H1 (cell line): ENCODE results near the gene ZBTB37. TPM values are rescaled to one million over a fixed set of nuclear protein-coding genes. Genes with fewer than 3 reads are reported as not detected.

Experiments
- ZNF274 ChIP-seq: IDR thresholded peaks from 2 replicates; pipeline ENCODE4 v1.7.0; 2012; ENCODE audit warnings: low read length, borderline replicate concordance; ENCODE audit errors: extremely low read depth
- polyA plus RNA-seq, 7 experiments: library from polyadenylated mRNA; depleted of rRNA in 3 of 7; stranded (reverse) in 5 of 7; unstranded in 2 of 7; fragments of >200 nt in 5 of 7; fragments of 200-250 nt in 2 of 7; gene quantifications; 1 replicate in 5 of 7; 2 replicates in 1 of 7; 4 replicates in 1 of 7; pipeline versions ENCODE4 v1.2.1 to v1.2.3, GENCODE V29; 2011 to 2013; ENCODE audit warnings: missing spikeins in 2 of 7, mixed read lengths in 2 of 7
- total RNA-seq: library from RNA; stranded (reverse); fragmentation: NEBNext Ultra II Directional; extraction: Animal tissue kit (Norgen Biotek cat#: 25700); gene quantifications from 2 replicates; pipeline ENCODE4 v1.2.1, GENCODE V29; 2021
- TF ChIP-seq, protein P1 (sequence below): fragments of 300-600 bp; sonication (generic); IDR thresholded peaks from 2 replicates; pipeline ENCODE4 v1.7.1; 2012; ENCODE audit warnings: low read length, moderate library complexity, mild to moderate bottlenecking, inconsistent platforms; ENCODE audit not compliant: insufficient replicate concordance

The ZBTB37 gene
- total and polyA plus RNA-seq, 2 of the 8 experiments (the other 6 are each of a cell fraction or from before 2014, with no cell fraction given), result 1.7 to 12.5 TPM

DNA sequence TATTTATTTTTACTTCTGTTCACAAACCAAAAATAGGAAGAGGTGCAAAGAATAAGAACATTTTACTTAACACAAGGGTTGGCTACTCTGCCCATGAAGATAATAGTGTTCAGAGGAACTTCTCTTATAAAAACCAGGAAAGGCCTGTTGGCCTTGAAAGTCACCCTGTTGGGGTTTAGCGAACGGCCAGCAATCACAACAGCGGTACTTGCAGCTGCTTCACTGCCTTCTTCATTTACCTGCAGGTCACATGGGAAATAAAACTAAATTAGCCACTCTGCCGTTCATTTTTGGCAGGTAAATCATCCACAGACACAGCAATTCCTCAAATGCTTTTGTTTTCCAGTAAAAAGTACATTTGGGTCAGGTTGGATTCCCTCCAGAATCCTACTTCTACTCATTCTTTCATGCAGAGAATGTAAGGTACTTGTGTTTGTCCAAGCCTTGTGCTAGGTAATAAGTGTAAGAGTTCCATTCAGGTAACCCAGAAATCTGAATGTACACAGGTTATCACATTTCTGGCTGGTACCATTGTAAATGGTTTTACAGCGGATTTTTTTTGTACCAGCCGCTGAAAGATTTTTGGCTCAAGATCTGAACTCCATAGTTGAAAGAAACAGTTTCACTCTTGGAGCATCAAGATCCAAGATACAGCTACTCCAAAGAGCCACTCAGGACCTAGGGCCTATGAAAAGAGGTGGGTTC, 35.8 kb downstream of the ZBTB37 start (continued):
- TF ChIP-seq, protein P1, sequence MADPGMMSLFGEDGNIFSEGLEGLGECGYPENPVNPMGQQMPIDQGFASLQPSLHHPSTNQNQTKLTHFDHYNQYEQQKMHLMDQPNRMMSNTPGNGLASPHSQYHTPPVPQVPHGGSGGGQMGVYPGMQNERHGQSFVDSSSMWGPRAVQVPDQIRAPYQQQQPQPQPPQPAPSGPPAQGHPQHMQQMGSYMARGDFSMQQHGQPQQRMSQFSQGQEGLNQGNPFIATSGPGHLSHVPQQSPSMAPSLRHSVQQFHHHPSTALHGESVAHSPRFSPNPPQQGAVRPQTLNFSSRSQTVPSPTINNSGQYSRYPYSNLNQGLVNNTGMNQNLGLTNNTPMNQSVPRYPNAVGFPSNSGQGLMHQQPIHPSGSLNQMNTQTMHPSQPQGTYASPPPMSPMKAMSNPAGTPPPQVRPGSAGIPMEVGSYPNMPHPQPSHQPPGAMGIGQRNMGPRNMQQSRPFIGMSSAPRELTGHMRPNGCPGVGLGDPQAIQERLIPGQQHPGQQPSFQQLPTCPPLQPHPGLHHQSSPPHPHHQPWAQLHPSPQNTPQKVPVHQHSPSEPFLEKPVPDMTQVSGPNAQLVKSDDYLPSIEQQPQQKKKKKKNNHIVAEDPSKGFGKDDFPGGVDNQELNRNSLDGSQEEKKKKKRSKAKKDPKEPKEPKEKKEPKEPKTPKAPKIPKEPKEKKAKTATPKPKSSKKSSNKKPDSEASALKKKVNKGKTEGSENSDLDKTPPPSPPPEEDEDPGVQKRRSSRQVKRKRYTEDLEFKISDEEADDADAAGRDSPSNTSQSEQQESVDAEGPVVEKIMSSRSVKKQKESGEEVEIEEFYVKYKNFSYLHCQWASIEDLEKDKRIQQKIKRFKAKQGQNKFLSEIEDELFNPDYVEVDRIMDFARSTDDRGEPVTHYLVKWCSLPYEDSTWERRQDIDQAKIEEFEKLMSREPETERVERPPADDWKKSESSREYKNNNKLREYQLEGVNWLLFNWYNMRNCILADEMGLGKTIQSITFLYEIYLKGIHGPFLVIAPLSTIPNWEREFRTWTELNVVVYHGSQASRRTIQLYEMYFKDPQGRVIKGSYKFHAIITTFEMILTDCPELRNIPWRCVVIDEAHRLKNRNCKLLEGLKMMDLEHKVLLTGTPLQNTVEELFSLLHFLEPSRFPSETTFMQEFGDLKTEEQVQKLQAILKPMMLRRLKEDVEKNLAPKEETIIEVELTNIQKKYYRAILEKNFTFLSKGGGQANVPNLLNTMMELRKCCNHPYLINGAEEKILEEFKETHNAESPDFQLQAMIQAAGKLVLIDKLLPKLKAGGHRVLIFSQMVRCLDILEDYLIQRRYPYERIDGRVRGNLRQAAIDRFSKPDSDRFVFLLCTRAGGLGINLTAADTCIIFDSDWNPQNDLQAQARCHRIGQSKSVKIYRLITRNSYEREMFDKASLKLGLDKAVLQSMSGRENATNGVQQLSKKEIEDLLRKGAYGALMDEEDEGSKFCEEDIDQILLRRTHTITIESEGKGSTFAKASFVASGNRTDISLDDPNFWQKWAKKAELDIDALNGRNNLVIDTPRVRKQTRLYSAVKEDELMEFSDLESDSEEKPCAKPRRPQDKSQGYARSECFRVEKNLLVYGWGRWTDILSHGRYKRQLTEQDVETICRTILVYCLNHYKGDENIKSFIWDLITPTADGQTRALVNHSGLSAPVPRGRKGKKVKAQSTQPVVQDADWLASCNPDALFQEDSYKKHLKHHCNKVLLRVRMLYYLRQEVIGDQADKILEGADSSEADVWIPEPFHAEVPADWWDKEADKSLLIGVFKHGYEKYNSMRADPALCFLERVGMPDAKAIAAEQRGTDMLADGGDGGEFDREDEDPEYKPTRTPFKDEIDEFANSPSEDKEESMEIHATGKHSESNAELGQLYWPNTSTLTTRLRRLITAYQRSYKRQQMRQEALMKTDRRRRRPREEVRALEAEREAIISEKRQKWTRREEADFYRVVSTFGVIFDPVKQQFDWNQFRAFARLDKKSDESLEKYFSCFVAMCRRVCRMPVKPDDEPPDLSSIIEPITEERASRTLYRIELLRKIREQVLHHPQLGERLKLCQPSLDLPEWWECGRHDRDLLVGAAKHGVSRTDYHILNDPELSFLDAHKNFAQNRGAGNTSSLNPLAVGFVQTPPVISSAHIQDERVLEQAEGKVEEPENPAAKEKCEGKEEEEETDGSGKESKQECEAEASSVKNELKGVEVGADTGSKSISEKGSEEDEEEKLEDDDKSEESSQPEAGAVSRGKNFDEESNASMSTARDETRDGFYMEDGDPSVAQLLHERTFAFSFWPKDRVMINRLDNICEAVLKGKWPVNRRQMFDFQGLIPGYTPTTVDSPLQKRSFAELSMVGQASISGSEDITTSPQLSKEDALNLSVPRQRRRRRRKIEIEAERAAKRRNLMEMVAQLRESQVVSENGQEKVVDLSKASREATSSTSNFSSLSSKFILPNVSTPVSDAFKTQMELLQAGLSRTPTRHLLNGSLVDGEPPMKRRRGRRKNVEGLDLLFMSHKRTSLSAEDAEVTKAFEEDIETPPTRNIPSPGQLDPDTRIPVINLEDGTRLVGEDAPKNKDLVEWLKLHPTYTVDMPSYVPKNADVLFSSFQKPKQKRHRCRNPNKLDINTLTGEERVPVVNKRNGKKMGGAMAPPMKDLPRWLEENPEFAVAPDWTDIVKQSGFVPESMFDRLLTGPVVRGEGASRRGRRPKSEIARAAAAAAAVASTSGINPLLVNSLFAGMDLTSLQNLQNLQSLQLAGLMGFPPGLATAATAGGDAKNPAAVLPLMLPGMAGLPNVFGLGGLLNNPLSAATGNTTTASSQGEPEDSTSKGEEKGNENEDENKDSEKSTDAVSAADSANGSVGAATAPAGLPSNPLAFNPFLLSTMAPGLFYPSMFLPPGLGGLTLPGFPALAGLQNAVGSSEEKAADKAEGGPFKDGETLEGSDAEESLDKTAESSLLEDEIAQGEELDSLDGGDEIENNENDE, result no peak
- TF ChIP-seq ZNF274, result no peak
- TF ChIP-seq, all 59 proteins: peak for 0
